NT2/D1 (cell line): ENCODE data around the gene PTPRG.

ENCODE experiments used
- SUZ12 ChIP-seq: IDR thresholded peaks from 2 replicates; pipeline ENCODE4 v1.6.1; 2011; ENCODE audit not compliant: insufficient read length, insufficient read depth; ENCODE audit errors: extremely low read depth
- YY1 ChIP-seq: IDR thresholded peaks from 2 replicates; pipeline ENCODE4 v1.6.1; 2011; ENCODE audit not compliant: insufficient read length, insufficient read depth
- ZNF274 ChIP-seq: IDR thresholded peaks from 2 replicates; pipeline ENCODE4 v1.6.1; 2011; ENCODE audit warnings: mild to moderate bottlenecking, low read depth, low read length

- TF ChIP-seq ZNF274 (no peak), YY1 (no peak), SUZ12 (no peak)
These were observed 731.8 kb downstream of the PTPRG start for GRCh38 chr3:62293051-62293780.
